HAP-1 (cell line): ENCODE measurements around the gene MT2A.
"Not testable (repeated sequence)": the region's sequence is repeated elsewhere in the genome, so short reads cannot be mapped to it uniquely, and the experiment has no call there.

Experiments used
- DNase-seq, 2 experiments: peaks; one replicate each; pipeline ENCODE4 v3.0.0-alpha.2; 2016 to 2020; ENCODE audit warnings: low spot score in 2 of 2
- H3K27me3 ChIP-seq: fragments of 250-450 bp; sonication (Bioruptor Pico); 2 replicates; pipeline ENCODE4 v1.5.1; 2020; ENCODE audit warnings: low read depth, mild to moderate bottlenecking, moderate library complexity
- H3K36me3 ChIP-seq: fragments of 250-450 bp; sonication (Bioruptor Pico); replicated peaks from 2 replicates; pipeline ENCODE4 v1.5.1; 2020; ENCODE audit warnings: mild to moderate bottlenecking
- H3K4me1 ChIP-seq: fragments of 250-450 bp; sonication (Bioruptor Pico); 2 replicates; pipeline ENCODE4 v1.5.1; 2020; ENCODE audit warnings: mild to moderate bottlenecking
- H3K4me3 ChIP-seq: fragments of 250-450 bp; sonication (Bioruptor Pico); 2 replicates; pipeline ENCODE4 v1.5.1; 2020; ENCODE audit warnings: mild to moderate bottlenecking, moderate library complexity
- H3K9me3 ChIP-seq: fragments of 250-450 bp; sonication (Bioruptor Pico); 2 replicates; pipeline ENCODE4 v1.5.1; 2020; ENCODE audit warnings: mild to moderate bottlenecking, moderate library complexity
- in situ Hi-C: fragments of 300-500 bp; cut with MboI; formaldehyde crosslinking; loops from 3 replicates; pipeline ENCODE4 v1.14.3; 2020; ENCODE audit warnings: low sequenced_read_pairs, inconsistent platforms, mixed read lengths

Gene MT2A

DNA sequence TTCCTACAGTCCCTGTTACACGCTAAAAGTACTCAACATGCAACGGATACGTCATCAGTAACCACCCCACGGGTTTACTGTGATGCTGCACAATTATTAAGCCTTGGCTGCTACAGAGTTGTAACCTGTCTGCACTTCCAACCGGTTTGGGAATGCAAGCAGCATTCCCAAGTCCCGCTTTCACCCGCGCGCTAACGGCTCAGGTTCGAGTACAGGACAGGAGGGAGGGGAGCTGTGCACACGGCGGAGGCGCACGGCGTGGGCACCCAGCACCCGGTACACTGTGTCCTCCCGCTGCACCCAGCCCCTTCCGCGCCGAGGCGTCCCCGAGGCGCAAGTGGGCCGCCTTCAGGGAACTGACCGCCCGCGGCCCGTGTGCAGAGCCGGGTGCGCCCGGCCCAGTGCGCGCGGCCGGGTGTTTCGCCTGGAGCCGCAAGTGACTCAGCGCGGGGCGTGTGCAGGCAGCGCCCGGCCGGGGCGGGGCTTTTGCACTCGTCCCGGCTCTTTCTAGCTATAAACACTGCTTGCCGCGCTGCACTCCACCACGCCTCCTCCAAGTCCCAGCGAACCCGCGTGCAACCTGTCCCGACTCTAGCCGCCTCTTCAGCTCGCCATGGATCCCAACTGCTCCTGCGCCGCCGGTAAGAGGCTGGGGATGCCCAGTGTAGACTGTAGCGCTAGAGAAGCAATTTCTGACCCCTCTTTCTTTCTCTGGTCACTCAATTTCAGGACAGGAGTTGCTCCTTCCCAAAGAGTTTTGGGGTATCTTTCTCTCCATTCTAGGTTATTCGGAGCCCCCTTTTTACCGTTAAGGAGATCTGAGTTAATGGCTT lies at the start of gene MT2A:
TSS of gene MT2A (plus strand) at position 542 of the 833 bp plus-strand sequence. CDS start at position 614, 72 bp downstream.
- peak; percentile 96 for DNase-seq
- Histone ChIP-seq H3K4me3 (peak within 1 kb of the TSS; percentile 72), H3K4me1 (peaks cover 18% of the 10 kb centered on the region), H3K9me3 (no peaks in the 10 kb centered on the region), H3K36me3 (no peaks in the 10 kb centered on the region), H3K27me3 (no peaks in the 10 kb centered on the region)
- in situ Hi-C loops: no loop called here

- Histone ChIP-seq H3K9me3 (no peaks in the 10 kb centered on the region), H3K4me3 (no peak overlapping the region), H3K36me3 (no peaks in the 10 kb centered on the region), H3K4me1 (no peaks in the 10 kb centered on the region), H3K27me3 (peaks cover 15% of the 10 kb centered on the region; the same call in 1 of the 2 replicates)
- DNase-seq: no peak
- in situ Hi-C loops: no loop called here
These were observed 49.3 kb upstream of the MT2A start for GRCh38 chr16:56559109-56559508.

- Histone ChIP-seq H3K36me3 (no peaks in the 10 kb centered on the region), H3K27me3 (peaks cover 7% of the 10 kb centered on the region; the same call in 1 of the 2 replicates), H3K9me3 (no peaks in the 10 kb centered on the region), H3K4me3 (no peak overlapping the region), H3K4me1 (no peaks in the 10 kb centered on the region)
- in situ Hi-C loops: no loop called here
- no peak for DNase-seq
These were observed 47.9 kb upstream of the MT2A start for GRCh38 chr16:56560447-56560846.

DNA sequence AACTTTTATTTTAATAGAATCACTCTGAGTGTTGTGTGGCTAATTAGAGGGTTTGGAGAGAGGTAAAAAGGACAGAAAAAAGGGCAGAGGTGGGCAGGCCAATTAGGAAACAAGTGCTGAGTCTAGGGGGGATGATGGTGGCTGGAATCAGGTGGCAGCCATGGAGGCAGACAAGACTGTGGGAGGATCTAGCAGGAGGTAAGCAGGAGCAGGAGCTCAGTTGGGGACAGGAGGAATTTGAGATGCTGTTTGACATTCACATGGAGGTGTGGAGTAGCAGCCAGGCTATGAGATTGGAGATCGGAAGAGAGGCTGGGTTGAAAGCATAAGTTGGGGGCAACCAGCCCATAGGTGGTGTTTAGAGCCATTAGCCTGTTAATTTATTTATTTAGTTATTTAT lies 47.3 kb upstream of the MT2A start:
- no peaks in the 10 kb centered on the region for H3K4me1 ChIP-seq
- in situ Hi-C loops: no loop called here
- no peak for DNase-seq
- H3K36me3 ChIP-seq: no peaks in the 10 kb centered on the region
- H3K27me3 ChIP-seq: 0 out of 2 replicates have a peak, but pooled peaks cover 2% of the 10 kb centered on the region
- H3K4me3 ChIP-seq: no peak overlapping the region
- no peaks in the 10 kb centered on the region for H3K9me3 ChIP-seq

- Histone ChIP-seq H3K36me3 (no peaks in the 10 kb centered on the region), H3K9me3 (no peaks in the 10 kb centered on the region), H3K4me3 (no peak within 1 kb of the TSS), H3K27me3 (no peaks in the 10 kb centered on the region), H3K4me1 (no peaks in the 10 kb centered on the region)
- in situ Hi-C loops: no loop called here
- DNase-seq: no peak
These were observed 43.4 kb upstream of the MT2A start, which contains the start of gene MT4 for GRCh38 chr16:56564793-56565477. Gene MT4 (plus strand): TSS chr16:56565073. CDS start chr16:56565129, 56 bp downstream.

- in situ Hi-C loops: no loop called here
- H3K4me1 ChIP-seq: no peaks in the 10 kb centered on the region
- DNase-seq: no peak
- no peaks in the 10 kb centered on the region for H3K36me3 ChIP-seq
- H3K9me3 ChIP-seq: peaks cover 2% of the 10 kb centered on the region; the same call in 1 of the 2 replicates
- H3K4me3 ChIP-seq: no peak overlapping the region
- H3K27me3 ChIP-seq: no peaks in the 10 kb centered on the region
These were observed 38.4 kb upstream of the MT2A start for GRCh38 chr16:56569971-56570370.

- peaks cover 2% of the 10 kb centered on the region; the same call in 1 of the 2 replicates for H3K9me3 ChIP-seq
- in situ Hi-C loops: no loop called here
- H3K27me3 ChIP-seq: no peaks in the 10 kb centered on the region
- H3K36me3 ChIP-seq: no peaks in the 10 kb centered on the region
- DNase-seq: no peak
- no peaks in the 10 kb centered on the region for H3K4me1 ChIP-seq
- H3K4me3 ChIP-seq: no peak overlapping the region
These were observed 36.9 kb upstream of the MT2A start for GRCh38 chr16:56571525-56571924.

DNA sequence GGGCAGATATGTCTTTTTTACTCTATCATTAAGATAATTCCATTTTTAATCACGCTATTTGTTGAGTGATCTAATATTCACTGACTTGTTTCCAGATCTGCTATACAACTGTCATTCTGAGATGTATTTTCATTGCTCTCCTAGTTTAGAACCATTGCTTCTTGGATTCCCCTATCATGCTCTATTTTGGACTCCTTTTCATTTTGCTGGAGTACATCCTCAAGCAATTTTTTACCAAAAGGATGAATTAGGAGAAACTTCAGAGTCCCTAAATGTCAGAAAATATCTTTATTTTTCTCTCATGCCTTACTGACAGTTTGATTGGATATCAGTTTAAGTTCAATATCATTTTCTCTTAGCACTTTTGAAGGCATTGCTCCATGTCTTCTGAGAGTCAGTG lies 33.8 kb upstream of the MT2A start:
- H3K27me3 ChIP-seq: no peaks in the 10 kb centered on the region
- in situ Hi-C loops: no loop called here
- H3K4me3 ChIP-seq: no peak overlapping the region
- H3K9me3 ChIP-seq: peaks cover 16% of the 10 kb centered on the region
- no peaks in the 10 kb centered on the region for H3K4me1 ChIP-seq
- no peaks in the 10 kb centered on the region for H3K36me3 ChIP-seq
- DNase-seq: no peak

DNA sequence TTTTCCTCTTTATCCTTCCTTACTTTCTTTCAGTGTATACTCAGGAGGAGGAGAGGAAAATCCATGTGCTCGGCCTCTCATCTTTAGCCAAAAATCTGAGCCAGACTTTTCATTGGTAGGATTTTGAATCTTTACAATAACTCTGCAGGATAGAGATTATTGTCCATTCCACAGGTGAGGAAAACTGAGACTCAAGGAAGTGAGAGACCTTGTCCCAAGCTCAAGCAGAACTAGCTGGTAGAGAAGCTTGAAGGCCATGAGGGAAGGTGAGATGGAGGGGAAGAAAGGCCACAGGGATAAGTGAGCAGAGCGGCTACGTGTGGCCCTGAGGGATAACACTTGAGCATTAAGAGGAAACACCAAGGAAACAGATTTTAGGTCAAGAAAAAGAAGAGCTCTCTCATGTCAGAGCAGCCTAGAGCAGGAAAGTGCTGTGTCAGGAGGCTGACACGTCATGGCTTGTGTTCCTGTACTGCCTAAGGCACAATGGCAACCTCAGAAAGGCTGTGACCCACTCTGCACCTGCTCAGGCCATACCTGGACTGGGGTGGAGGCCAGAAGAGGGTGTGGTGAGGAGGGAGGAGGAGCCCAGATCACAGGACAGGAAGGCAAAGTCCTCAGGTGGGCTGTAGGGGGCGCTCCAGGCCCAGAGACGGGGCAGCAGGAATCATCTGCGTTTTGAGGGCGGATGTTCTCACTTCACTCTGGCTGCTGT lies 31.6 kb upstream of the MT2A start:
- DNase-seq: peak; percentile 27 to 84
- H3K27me3 ChIP-seq: no peaks in the 10 kb centered on the region
- in situ Hi-C loops: no loop called here
- no peaks in the 10 kb centered on the region for H3K4me1 ChIP-seq
- no peak overlapping the region for H3K4me3 ChIP-seq
- peaks cover 16% of the 10 kb centered on the region for H3K9me3 ChIP-seq
- H3K36me3 ChIP-seq: no peaks in the 10 kb centered on the region

GRCh38 chr16:56577300-56577625 lies 31.1 kb upstream of the MT2A start:
- peaks cover 16% of the 10 kb centered on the region for H3K9me3 ChIP-seq
- no peaks in the 10 kb centered on the region for H3K27me3 ChIP-seq
- DNase-seq: no peak
- no peaks in the 10 kb centered on the region for H3K36me3 ChIP-seq
- in situ Hi-C loops: no loop called here
- H3K4me1 ChIP-seq: no peaks in the 10 kb centered on the region
- no peak overlapping the region for H3K4me3 ChIP-seq

DNA sequence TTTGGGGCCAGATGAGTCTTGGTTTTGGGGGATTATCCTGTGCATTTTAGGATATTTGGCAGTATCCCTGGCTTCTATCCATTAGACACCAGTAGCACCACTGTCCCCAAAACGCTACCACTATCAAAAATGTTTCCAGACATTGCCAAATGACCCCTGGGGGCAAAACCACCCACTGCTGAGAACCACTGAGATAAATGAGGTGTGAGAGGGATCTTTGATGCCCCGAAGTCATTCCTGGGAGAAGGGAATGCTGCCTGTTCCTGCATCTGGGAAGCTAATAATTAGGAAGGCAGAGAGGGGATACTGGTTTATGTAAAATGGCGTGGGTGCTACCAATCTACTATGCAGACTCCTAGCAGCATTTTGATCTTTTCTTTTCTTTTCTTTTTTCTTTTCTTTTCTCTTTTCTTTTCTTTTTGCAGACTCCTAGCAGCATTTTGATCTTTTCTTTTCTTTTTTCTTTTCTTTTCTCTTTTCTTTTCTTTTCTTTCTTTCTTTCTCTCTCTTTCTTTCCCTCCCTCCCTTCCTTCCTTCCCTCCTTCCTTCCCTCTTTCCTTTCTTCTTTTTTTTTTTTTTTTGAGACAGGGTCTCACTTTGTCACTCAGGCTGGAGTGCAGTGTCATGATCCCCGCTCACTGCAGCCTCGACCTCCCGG lies 27.9 kb upstream of the MT2A start:
- H3K4me1 ChIP-seq: no peaks in the 10 kb centered on the region
- no peak overlapping the region for H3K4me3 ChIP-seq
- no peaks in the 10 kb centered on the region for H3K36me3 ChIP-seq
- DNase-seq: no peak
- peaks cover 3% of the 10 kb centered on the region; the same call in 1 of the 2 replicates for H3K27me3 ChIP-seq
- in situ Hi-C loops: loop anchor here (10.0 kb wide), 1 partner anchor 124 kb away; no protein-coding TSS in a partner anchor
- H3K9me3 ChIP-seq: peaks cover 13% of the 10 kb centered on the region

DNA sequence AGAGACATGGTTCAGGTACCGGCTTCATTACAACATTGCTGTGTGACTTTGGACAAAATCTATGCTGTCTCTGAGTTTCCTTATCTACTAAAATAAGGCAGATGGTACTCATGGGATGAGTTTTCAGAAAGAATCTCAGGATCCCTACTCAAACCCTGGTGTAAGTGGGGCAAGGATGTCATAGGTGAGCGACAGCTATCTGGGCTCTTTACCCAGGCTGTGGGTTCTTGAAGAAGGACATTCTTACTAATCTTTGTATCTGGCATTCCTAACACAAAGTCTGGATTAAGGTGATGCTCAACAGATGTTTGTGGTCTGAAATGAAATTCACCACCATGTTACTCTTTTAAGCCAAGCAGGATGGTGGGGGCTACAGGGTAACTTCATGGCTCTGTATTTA lies 25.5 kb upstream of the MT2A start:
- DNase-seq, H3K9me3 ChIP-seq, H3K4me3 ChIP-seq, H3K27me3 ChIP-seq, H3K4me1 ChIP-seq, H3K36me3 ChIP-seq: not testable (repeated sequence)
- in situ Hi-C loops: loop anchor here (10.0 kb wide), 1 partner anchor 122 kb away; no protein-coding TSS in a partner anchor
